HG03025 (cell line): ENCODE measurements around the gene C3orf62.
"Not testable (repeated sequence)": the region's sequence is repeated elsewhere in the genome, so short reads cannot be mapped to it uniquely, and the experiment has no call there.

ENCODE experiments used
- ATAC-seq: cut with Tn5 transposase; IDR thresholded peaks from one replicate; pipeline ENCODE4 v1.9.1; 2021; ENCODE audit warnings: mild to moderate bottlenecking, moderate library complexity; ENCODE audit not compliant: unreplicated experiment, low FRiP score

C3orf62 gene

DNA sequence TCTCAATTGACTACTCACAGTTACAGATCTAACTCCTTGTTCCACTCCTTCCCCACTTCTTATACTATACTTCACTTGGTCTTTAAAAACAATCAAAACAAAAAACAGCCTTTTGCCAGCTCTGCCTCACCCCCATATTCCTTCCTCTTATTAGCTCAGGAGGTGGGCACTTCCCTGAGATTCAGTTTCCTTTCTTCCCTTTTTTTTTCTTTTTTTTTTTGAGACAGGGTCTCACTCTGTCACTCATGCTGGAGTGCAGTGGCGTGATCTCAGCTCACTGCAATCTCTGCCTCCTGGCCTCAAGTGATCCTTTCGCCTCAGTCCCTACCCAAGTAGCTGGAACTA is 6.9 kb downstream of the C3orf62 start:
- ATAC-seq = no peak

DNA sequence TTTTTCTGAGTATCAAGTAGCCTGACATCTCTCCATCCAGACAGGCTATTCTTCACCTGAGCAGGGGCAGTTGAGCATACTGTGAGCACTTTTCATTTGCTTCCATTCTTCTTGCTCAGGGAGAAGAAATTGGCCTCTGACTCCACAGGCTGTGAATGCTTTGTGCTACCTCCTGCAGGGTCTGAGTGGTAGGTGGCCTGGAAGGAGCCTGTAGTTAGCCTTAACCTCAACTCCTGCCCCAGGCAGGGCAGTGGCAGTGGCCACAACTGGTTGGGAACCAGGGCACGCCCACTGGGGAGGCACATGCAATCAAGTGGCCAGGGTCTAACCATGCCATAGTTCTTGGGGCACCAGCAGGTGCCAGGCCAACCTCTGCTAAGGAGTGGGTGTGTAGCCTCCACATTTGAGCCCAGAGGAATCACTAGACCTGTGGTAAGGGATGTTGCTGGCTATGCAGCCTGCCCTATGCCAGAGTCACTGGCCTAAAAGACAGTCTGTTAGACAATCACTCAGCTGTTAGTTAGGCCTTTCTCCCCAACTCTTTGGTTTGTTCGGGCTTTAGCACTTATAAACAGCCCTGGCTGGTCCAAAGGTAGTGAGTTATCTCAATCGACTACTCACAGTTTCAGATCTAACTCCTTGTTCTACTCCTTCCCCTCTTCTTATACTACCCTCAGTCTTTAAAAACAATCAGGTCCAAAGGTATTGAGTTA is 7.4 kb downstream of the C3orf62 start:
- no peak for ATAC-seq

DNA sequence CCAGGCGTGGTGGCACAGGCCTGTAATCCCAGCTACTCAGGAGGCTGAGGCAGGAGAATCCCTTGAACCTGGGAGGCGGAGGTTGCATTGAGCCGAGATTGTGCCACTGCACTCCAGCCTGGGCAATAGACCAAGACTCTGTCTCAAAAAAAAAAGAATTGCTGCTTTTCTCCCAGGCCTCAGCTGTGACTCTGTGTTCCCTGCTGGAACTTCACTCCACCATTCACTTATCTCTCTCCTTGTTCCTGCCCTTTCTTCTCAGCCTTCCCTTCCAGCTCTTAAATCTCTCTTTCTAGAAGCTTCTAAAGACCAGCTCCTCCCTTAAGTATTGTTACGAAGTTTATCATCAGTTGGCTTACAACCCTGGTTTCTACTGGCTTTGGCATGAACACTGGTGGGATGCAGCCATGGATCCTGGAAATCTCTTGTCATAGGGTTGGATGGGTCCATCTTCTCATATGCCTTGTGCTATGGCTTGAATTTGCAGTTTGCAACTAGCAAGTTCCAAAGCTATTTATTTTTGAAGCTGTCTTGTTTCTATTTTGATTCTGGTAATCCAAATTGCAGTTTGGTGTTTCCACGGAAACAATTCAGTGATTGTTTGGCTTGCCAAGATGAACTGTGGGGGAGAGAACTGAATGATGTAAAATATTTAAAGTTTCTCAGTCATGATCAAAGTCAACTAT is 10.5 kb downstream of the C3orf62 start:
- no peak for ATAC-seq

DNA sequence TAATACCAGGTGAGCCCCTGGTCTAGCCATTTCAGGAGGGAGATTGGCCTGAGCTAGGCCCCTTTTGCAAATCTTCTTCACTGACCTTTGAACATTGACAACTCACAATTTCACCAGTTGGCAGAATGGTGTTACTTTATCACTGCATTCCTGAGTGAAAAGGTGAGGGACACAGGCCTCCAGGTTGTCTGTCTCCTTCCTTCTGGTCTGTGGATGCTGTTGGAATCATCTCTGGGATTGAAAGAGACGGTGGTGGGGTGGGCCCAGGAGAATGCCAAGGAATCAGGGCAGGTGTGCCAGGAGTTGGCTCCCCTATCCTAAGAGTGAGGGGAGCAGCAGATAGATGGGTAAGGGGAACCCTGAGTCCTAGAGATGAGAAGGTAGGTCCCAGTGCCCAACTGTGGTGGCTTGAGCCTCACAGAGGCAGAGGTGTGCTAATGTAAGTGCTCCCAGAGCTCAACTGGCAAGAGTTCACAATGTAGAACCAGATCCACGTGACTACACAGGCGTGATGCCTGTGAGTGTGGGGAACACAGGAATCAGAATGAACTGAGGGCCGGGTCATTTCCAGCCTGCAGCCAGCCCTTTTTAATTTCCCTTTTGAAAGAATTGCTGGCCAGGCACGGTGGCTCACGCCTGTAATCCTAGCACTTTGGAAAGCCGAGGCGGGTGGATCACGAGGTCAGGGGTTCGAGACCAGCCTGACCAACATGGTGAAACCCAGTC is 11.2 kb downstream of the C3orf62 start:
- ATAC-seq = no peak

DNA sequence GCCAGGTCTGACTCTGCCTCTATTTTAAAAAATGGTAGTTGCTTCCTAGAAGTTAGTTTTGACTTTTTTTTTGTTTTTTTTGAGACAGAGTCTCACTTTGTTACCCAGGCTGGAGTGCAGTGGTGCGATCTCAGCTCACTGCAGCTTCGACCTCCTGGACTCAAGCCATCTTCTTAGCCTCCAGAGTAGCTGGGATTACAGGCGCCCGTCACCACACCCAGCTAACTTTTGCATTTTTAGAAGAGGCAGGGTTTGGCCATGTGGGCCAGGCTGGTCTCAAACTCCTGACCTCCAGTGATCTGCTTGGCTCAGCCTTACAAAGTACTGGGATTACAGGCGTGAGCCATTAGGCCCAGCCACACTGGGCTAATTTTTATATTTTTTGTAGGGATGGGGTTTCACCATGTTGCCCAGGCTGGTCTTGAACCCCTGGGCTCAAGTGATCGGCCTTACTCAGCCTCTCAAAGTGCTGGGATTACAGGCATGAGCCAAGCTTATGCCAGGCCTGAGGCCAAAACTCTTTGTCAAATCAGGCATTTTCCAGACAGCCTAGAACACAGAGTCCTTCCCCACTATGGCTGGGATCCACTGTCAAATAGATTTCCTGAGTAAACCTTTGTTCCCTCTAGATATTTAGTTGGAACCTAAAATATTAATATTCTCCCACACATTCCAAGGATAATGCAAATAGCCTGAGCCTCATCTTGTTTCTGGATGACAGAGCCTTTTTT is 13.7 kb downstream of the C3orf62 start:
- no peak for ATAC-seq

DNA sequence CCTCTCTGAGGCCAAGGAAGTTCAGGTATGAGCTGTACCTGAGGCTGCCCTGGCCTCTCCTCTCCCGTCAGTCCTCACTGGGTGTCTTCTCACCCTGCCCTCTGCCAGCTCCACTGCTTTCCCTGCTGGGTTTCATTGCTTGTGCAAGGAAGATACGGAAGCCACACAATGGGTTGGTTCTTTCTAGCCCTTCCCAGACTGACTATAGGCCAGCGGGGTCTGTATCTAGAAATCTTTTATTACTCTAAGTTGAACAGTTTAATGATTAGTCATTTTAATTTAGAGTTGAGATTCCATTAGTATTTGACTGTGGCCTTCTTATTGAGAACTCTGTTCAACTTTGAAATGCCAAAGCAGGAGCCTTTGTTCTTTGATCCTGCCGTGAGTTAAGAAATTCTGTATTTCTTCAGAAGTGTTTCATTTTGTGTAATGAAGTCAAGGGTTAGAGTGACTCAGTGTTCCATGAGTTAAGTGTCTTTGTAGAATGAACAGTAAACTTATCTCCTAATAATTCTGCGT is 16.2 kb downstream of the C3orf62 start:
- ATAC-seq = no peak

DNA sequence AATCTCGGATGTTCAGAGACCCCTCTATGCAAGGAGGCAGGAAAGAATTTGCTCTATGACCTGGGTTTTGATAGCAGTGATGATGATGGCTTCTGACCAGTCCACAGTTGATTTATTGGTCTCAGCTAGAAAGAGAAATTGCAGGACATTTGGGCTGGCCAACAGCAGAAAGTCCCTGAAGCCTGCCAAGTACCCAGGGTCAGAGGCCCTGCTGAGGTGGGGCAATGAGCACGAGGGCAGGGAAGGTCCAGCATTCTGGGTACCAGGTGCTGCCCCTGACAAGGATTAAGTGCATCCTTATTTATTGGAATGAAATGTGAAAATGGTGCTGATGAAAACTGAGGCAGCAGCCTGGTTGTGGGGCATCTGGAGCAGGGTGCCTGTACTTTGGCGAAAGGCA is 19.8 kb downstream of the C3orf62 start:
- no peak for ATAC-seq

DNA sequence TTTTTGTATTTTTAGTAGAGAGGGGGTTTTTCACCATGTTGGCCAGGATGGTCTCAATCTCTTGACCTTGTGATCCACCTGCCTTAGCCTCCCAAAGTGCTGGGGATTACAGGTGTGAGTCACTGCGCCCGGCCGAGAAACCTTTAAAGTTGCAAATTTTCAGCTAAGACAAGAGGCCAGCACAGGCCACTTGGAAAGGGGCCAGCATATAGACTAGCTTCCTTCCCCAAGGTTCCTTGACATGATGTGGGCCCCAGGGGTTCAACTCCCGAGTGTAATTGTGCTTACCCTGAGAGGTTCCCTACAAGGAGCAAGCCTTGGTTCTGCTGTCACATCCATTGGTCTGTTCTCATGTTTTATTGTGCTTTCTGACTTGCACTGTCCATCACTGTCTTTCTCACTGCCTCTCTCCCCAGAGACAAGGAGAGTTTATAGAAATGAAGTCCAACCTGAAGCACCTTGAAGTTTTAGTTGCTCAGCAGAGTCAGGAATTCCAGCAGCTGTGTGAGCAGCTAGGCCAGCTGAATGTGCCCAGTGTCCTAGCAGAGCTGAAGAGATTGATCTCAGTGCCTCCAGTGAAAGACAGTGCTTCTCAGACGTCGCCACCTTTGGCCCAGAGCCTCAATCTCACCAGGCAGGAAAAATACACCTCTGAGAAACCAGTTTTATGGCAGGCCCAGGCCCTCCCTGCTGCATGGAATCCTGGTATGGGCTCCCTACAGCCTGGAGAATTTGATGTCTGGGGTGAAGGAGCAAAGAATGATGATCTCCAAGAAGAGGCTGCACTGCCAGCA is 21.1 kb downstream of the C3orf62 start:
- no peak for ATAC-seq

DNA sequence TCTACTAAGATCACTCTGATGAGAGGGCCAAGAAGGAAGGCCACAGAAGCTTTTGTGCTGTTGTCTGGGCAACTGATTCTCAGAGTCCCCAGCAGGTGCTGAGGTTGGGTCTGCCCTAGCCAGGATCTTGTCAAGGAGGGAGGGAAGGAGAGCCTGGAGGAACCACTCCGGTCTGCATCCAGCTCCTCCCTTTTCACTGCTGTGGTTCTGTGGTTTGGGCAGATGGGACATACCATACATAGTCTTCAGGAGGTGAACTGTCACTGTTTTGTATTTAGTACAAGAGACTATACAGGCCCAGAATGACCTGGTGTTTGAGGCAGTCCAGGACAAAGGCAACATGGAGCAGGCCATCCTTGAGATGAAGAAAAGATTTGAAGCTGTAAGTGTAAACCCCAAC is 21.9 kb downstream of the C3orf62 start:
- no peak for ATAC-seq

DNA sequence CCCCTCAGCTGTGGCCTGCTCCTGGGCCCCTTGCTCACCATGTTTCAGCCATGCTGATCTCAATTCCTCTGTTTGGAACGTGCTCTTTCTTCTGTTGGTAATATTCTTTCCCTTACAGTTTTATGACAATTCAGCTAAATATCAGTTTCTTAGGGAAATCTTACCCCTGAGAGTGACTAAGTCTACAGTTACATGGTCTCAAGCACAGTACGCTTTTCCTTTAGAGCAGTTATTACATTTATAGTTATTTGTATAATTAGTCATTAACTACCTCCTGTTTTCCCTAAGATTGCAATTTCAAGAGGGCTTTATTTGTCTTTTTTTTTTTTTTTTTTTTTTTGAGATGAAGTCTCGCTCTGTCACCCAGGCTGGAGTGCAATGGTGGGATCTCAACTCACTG is 23.5 kb downstream of the C3orf62 start:
- no peak for ATAC-seq

DNA sequence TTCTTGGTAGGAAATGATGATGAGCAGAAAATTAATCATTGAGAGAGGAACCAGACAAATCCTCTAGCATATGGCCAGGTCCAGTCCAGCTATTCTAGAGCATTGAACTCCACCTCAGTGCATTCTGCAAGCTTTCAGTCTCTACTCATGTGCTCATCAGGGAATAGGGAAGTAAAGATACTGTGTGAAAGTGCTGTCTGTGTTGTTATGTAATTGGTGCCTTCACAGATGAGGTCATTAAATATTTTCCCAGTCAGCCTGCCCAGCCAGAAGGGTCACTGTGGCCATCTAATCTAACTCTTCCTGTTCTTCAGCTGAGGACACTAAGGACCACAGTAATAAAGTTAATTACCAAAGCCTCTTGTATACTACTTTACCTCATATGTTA is 28.2 kb downstream of the C3orf62 start:
- no peak for ATAC-seq

DNA sequence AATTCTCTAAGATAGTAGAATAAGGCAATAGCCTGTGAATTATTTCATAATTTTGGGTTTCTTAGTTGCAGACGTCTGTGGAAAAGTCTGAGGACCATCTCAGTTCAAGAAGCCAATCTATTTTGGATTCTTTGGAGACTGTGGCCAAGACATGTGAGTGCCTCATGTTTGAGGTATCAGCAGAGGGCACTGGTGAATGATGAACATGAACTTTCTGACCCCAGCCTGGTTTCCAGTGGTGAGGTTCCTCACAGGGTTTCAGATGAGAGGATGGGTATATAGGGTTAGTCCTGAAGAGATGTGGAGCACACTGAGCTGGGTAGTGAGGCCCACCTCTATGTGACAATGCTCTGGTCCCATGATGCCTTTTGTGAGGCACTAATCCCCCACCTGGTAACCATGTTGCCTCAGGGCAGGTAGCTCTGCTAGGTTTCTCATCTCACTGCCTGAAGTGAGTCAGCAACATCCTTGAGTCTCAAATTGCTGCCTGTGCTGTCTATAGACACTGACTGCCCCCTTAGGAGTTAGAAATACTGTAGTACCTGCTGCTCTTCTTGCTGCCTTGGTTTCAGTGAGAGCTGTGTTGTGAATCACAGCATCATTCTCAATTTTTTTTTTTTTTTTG is 32.3 kb downstream of the C3orf62 start:
- no peak for ATAC-seq

DNA sequence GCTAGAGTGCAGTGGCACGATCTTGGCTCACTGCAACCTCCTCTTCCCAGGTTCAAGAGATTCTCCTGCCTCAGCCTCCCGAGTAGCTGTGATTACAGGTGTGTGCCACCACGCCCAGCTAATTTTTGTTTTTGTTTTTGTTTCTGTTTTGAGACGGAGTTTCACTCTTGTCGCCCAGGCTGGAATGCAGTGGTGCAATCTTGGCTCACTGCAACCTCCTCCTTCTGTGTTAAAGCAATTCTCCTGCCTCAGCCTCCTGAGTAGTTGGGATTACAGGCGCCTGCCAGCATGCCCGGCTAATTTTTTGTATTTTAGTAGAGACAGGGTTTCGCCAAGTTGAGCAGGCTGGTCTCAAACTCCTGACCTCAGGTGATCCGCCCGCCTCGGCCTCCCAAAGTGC is 36.9 kb downstream of the C3orf62 start:
- ATAC-seq = not testable (repeated sequence)

DNA sequence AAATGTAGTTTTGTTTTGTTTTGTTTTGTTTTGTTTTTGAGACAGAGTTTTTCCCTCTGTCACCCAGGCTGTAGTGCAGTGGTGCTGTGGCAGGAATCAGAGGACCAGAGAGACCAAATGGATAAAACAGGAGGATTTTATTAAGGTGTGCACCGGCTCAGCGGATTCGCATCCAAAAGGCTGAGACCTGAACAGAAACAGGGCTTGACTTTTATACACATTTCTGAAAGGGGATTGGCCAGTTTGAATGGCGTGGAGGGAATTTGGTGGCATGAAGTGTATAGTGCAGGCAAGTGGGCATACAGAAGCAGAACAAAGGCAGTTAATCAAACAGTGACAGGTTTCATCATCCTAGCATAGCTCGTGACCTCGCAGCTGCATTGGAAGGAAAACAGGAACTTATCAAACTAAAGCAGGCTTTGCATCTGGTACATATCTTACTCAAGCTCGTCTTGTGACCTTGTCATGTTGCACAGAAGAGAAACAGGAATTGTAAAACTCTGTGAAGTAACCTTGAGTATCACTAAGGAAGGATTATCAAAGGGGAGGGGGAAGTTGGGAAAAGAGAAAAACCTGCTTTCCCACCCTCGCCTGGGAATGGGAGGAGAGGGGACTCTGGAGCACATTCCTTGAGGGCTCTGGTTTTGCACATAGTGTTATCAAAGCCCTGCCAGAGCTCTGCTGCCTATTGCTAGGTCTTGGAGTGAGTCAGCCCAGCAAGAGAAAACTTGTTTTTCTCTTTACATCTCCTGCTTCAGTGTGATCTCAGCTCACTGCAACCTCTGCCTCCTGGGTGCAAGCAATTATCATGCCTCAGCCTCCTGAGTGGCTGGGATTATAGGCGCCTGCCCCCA is 38.5 kb downstream of the C3orf62 start:
- ATAC-seq = no peak

DNA sequence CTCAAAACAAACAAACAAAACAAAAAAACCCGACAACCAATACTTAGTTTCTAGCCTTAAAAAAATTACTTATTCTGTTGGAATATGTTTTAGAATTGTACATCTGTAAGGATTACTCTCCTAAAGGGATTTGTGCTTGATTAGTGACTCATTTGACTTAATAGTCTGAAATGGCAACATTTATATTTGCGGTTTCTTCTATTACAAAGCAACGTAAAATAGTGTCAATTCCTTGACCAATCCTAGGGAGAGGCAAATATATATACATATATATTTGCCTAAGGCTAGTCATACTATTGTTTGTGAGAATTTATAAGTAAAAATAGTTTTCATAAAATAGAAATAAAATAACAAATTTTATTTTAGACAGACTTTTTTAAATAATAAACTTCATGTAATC is 39.7 kb downstream of the C3orf62 start:
- no peak for ATAC-seq

DNA sequence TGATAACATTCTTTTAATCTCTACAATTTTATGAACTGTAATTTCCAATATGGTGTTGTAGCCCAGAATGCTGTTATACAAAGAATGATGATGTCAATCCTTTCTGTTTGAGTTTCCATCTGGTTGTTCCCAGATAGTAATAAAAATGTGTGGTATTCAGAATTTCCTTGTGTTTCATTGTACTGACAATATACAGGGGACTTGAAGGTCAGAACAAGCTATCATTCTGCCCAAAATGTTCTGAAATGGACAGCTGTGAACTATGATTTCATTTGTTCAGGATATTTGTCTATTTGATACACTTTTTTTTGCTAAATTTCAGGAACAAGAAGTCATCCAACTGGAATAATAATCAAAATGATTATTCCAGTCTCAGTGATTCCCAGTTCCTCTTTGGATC is 40.8 kb downstream of the C3orf62 start:
- no peak for ATAC-seq

DNA sequence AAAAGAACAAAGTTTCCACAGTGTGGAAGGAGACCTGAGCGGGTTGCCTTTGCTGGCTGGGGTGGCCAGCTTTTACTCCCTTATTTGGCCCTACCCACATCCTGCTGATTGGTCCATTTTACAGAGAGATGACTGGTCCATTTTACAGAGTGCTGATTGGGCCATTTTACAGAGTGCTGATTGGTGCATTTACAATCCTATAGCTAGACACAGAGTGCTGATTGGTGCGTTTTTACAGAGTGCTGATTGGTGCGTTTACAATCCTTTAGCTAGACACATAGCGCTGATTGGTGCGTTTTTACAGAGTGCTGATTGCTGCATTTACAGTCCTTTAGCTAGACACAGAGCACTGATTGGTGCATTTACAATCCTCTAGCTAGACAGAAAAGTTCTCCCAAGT is 48.2 kb downstream of the C3orf62 start:
- ATAC-seq = not testable (repeated sequence)

DNA sequence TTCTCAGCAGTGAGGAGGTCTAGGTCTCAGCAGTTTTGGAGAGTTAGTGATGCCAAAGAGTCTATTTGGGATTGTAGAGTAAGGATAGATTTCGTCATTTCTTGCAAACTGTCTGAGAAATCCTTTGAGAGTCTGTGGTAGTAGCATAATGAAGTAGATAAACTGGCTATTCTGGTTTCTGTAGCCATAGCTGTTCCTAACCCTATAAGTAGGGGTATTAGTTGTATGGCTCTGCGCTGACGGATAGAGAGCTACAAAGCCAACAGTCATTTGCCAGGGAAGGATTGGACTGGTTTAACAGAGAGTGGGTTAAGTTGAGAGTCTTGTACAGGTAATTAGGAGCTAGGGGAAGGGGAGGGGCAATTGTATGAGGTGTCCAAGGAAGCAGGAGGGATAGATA is 55.0 kb downstream of the C3orf62 start:
- ATAC-seq = no peak
